Measurements from ENCODE around the gene XIST.
"Not testable (repeated sequence)": the region's sequence is repeated elsewhere in the genome, so short reads cannot be mapped to it uniquely, and the experiment has no call there.

The XIST gene

GRCh38 chrX:73817393-73818199 is 34.9 kb downstream of the XIST start:
- Histone ChIP-seq H3K9ac (ENCODE audit: low read depth, low read length) (no peak overlapping the region), H3K36me3 (ENCODE audit: insufficient read depth, low read length) (no peaks in the 10 kb centered on the region), H3K4me1 (ENCODE audit: insufficient read depth, low read length) (no peaks in the 10 kb centered on the region), H3K4me3 (ENCODE audit: low read depth in 1 of 2, low read length in 2 of 2) (no peak overlapping the region), H3K9me3 (ENCODE audit: insufficient read depth, low read length, severe bottlenecking) (no peaks in the 10 kb centered on the region), H3K27ac (ENCODE audit: low read length) (no peak overlapping the region), H3K27me3 (ENCODE audit: insufficient read depth, low read length, poor library complexity) (no peaks in the 10 kb centered on the region), H2AFZ (ENCODE audit: low read depth, low read length) (no peak overlapping the region), H3K79me2 (ENCODE audit: insufficient read depth, low read length) (no peaks in the 10 kb centered on the region), H4K20me1 (ENCODE audit: insufficient read depth, low read length) (no peaks in the 10 kb centered on the region), H3K4me2 (ENCODE audit: insufficient read depth, low read length) (no peak overlapping the region)
- no peak for DNase-seq
- TF ChIP-seq EZH2 (IDR thresholded peaks at IDR 0.05; ENCODE audit: borderline replicate concordance, low read depth, low read length, severe bottlenecking) = no peak
- no peak for TF ChIP-seq CTCF (IDR thresholded peaks at IDR 0.05; ENCODE audit: borderline replicate concordance, extremely low read depth, low read length, poor library complexity, severe bottlenecking)
- no peak for ATAC-seq (ENCODE audit: insufficient read depth, low read depth)

GRCh38 chrX:73812256-73812655 is 40.3 kb downstream of the XIST start:
- no peak overlapping the region for H3K4me2 ChIP-seq (ENCODE audit: insufficient read depth, low read length)
- no peak overlapping the region for H3K9ac ChIP-seq (ENCODE audit: low read depth, low read length)
- no peak for TF ChIP-seq EZH2 (IDR thresholded peaks at IDR 0.05; ENCODE audit: borderline replicate concordance, low read depth, low read length, severe bottlenecking)
- no peak for TF ChIP-seq CTCF (IDR thresholded peaks at IDR 0.05; ENCODE audit: borderline replicate concordance, extremely low read depth, low read length, poor library complexity, severe bottlenecking)
- no peaks in the 10 kb centered on the region for H3K79me2 ChIP-seq (ENCODE audit: insufficient read depth, low read length)
- no peak overlapping the region for H3K27ac ChIP-seq (ENCODE audit: low read length)
- H2AFZ ChIP-seq (ENCODE audit: low read depth, low read length) = no peak overlapping the region
- H3K27me3 ChIP-seq (ENCODE audit: insufficient read depth, low read length, poor library complexity) = no peaks in the 10 kb centered on the region
- H3K9me3 ChIP-seq (ENCODE audit: insufficient read depth, low read length, severe bottlenecking) = no peaks in the 10 kb centered on the region
- no peaks in the 10 kb centered on the region for H4K20me1 ChIP-seq (ENCODE audit: insufficient read depth, low read length)
- no peak for ATAC-seq (ENCODE audit: insufficient read depth, low read depth)
- no peak overlapping the region for H3K4me3 ChIP-seq (ENCODE audit: low read depth in 1 of 2, low read length in 2 of 2)
- no peaks in the 10 kb centered on the region for H3K36me3 ChIP-seq (ENCODE audit: insufficient read depth, low read length)
- no peaks in the 10 kb centered on the region for H3K4me1 ChIP-seq (ENCODE audit: insufficient read depth, low read length)
- DNase-seq = no peak

GRCh38 chrX:73804109-73804508 is 48.4 kb downstream of the XIST start:
- DNase-seq; H3K9me3 ChIP-seq (ENCODE audit: insufficient read depth, low read length, severe bottlenecking); H3K4me2 ChIP-seq (ENCODE audit: insufficient read depth, low read length); H3K9ac ChIP-seq (ENCODE audit: low read depth, low read length); H2AFZ ChIP-seq (ENCODE audit: low read depth, low read length); H3K36me3 ChIP-seq (ENCODE audit: insufficient read depth, low read length); H3K4me3 ChIP-seq (ENCODE audit: low read depth in 1 of 2, low read length in 2 of 2); H3K27ac ChIP-seq (ENCODE audit: low read length); H3K4me1 ChIP-seq (ENCODE audit: insufficient read depth, low read length); H3K79me2 ChIP-seq (ENCODE audit: insufficient read depth, low read length); H4K20me1 ChIP-seq (ENCODE audit: insufficient read depth, low read length); ATAC-seq (ENCODE audit: insufficient read depth, low read depth); H3K27me3 ChIP-seq (ENCODE audit: insufficient read depth, low read length, poor library complexity): not testable (repeated sequence)

- H3K4me1 ChIP-seq (ENCODE audit: insufficient read depth, low read length) = no peaks in the 10 kb centered on the region
- no peaks in the 10 kb centered on the region for H4K20me1 ChIP-seq (ENCODE audit: insufficient read depth, low read length)
- H2AFZ ChIP-seq (ENCODE audit: low read depth, low read length) = no peak overlapping the region
- no peaks in the 10 kb centered on the region for H3K9me3 ChIP-seq (ENCODE audit: insufficient read depth, low read length, severe bottlenecking)
- H3K27ac ChIP-seq (ENCODE audit: low read length) = no peak overlapping the region
- H3K9ac ChIP-seq (ENCODE audit: low read depth, low read length) = no peak overlapping the region
- H3K27me3 ChIP-seq (ENCODE audit: insufficient read depth, low read length, poor library complexity) = no peaks in the 10 kb centered on the region
- no peaks in the 10 kb centered on the region for H3K79me2 ChIP-seq (ENCODE audit: insufficient read depth, low read length)
- no peak overlapping the region for H3K4me3 ChIP-seq (ENCODE audit: low read depth in 1 of 2, low read length in 2 of 2)
- ATAC-seq (ENCODE audit: insufficient read depth, low read depth) = no peak
- H3K36me3 ChIP-seq (ENCODE audit: insufficient read depth, low read length) = no peaks in the 10 kb centered on the region
- DNase-seq = no peak
- TF ChIP-seq CTCF (IDR thresholded peaks at IDR 0.05; ENCODE audit: borderline replicate concordance, extremely low read depth, low read length, poor library complexity, severe bottlenecking) (no peak), EZH2 (IDR thresholded peaks at IDR 0.05; ENCODE audit: borderline replicate concordance, low read depth, low read length, severe bottlenecking) (no peak)
- no peak overlapping the region for H3K4me2 ChIP-seq (ENCODE audit: insufficient read depth, low read length)
These were observed 52.6 kb downstream of the XIST start for GRCh38 chrX:73799888-73800287.

- not testable (repeated sequence) for H3K79me2 ChIP-seq (ENCODE audit: insufficient read depth, low read length); H3K4me1 ChIP-seq (ENCODE audit: insufficient read depth, low read length); H2AFZ ChIP-seq (ENCODE audit: low read depth, low read length); H4K20me1 ChIP-seq (ENCODE audit: insufficient read depth, low read length); H3K4me2 ChIP-seq (ENCODE audit: insufficient read depth, low read length); H3K27me3 ChIP-seq (ENCODE audit: insufficient read depth, low read length, poor library complexity); H3K27ac ChIP-seq (ENCODE audit: low read length); H3K9me3 ChIP-seq (ENCODE audit: insufficient read depth, low read length, severe bottlenecking); H3K36me3 ChIP-seq (ENCODE audit: insufficient read depth, low read length); DNase-seq; ATAC-seq (ENCODE audit: insufficient read depth, low read depth); H3K9ac ChIP-seq (ENCODE audit: low read depth, low read length); H3K4me3 ChIP-seq (ENCODE audit: low read depth in 1 of 2, low read length in 2 of 2)
These were observed 60.0 kb downstream of the XIST start for GRCh38 chrX:73792511-73792910.
